ENCODE data around the gene DENND5B. TPM values are rescaled to one million over a fixed set of nuclear protein-coding genes. Genes with fewer than 3 reads are reported as not detected.

The DENND5B gene
- total and polyA plus RNA-seq, 3 experiments from 2014 or later = 0.04 TPM; not detected in 2

Other genes with a start within 250 kb of the DENND5B start
- 1 to 10 TPM; 1.1 to 1.4 TPM for gene ETFBKMT, start 68.6 kb upstream of the DENND5B start, total RNA-seq
- gene ETFBKMT, start 68.6 kb upstream of the DENND5B start, polyA plus RNA-seq = 0.85 TPM
- 1 to 10 TPM; 2.6 to 3.8 TPM for gene AMN1, start 137.9 kb upstream of the DENND5B start, total RNA-seq
- 10.9 TPM for gene AMN1, start 137.9 kb upstream of the DENND5B start, polyA plus RNA-seq